ENCODE results near the gene TPM2. TPM values are rescaled to one million over a fixed set of nuclear protein-coding genes. Genes with fewer than 3 reads are reported as not detected.

Gene TPM2
- total and polyA plus RNA-seq, 4 donors = 4.2 to 31.4 (median 14.0) TPM

- DNase-seq (ENCODE audit: low spot score) = no peak
- H3K4me3 ChIP-seq (ENCODE audit: low read depth in 1 of 3, low read length in 3 of 3) = no peak overlapping the region
- H3K9ac ChIP-seq (ENCODE audit: low read depth in 1 of 2, low read length in 2 of 2) = no peak overlapping the region
- no peak for TF ChIP-seq FOXA1 (IDR thresholded peaks at IDR 0.05)
- TF ChIP-seq EGR1 (IDR thresholded peaks at IDR 0.05; ENCODE audit: low read depth in 2 of 2) = no peak
- TF ChIP-seq CTCF (IDR thresholded peaks at IDR 0.05; ENCODE audit: low read depth, low read length, missing input control) = no peak
- no peak for TF ChIP-seq REST (IDR thresholded peaks at IDR 0.05)
- TF ChIP-seq HNF4A (conservative IDR thresholded peaks at IDR 0.05) = no peak
- TF ChIP-seq SP1 (IDR thresholded peaks at IDR 0.05) = no peak
- TF ChIP-seq MAX (IDR thresholded peaks at IDR 0.05) = no peak
- no peak for TF ChIP-seq HNF4G (IDR thresholded peaks at IDR 0.05)
- TF ChIP-seq FOXA2 (IDR thresholded peaks at IDR 0.05) = no peak
- no peak for TF ChIP-seq GABPA (IDR thresholded peaks at IDR 0.05 in 1 of 2, conservative IDR thresholded peaks at IDR 0.05 in 1 of 2)
- WGBS = 75% methylated on average over 15 of the region's 15 CpGs
- H3K27ac ChIP-seq (ENCODE audit: low read depth in 1 of 2, low read length in 2 of 2) = no peak overlapping the region
- no peaks in the 10 kb centered on the region for H3K9me3 ChIP-seq (ENCODE audit: control insufficient read depth in 4 of 4, low read length in 3 of 4)
- H3K27me3 ChIP-seq (ENCODE audit: control insufficient read depth in 4 of 4, insufficient read depth in 4 of 4, low read length in 3 of 4) = no peaks in the 10 kb centered on the region
- peaks cover 0 to 8% (median 6%) of the 10 kb centered on the region in 4 donors for H3K4me1 ChIP-seq (ENCODE audit: control insufficient read depth in 4 of 4, insufficient read depth in 4 of 4, low read length in 3 of 4)
- no peaks in the 10 kb centered on the region for H3K36me3 ChIP-seq (ENCODE audit: control insufficient read depth in 4 of 4, insufficient read depth in 3 of 4, low read depth in 1 of 4, low read length in 3 of 4)
These were observed 9.2 kb downstream of the TPM2 start for GRCh38 chr9:35680331-35681105.

GRCh38 chr9:35679766-35680330, 9.9 kb downstream of the TPM2 start:
- WGBS = 96% methylated on average over 8 of the region's 8 CpGs
- no peak for DNase-seq (ENCODE audit: low spot score)
- no peak for TF ChIP-seq ATF3 (IDR thresholded peaks at IDR 0.05)
- TF ChIP-seq SP1 (IDR thresholded peaks at IDR 0.05) = no peak
- no peak for TF ChIP-seq GABPA (IDR thresholded peaks at IDR 0.05 in 1 of 2, conservative IDR thresholded peaks at IDR 0.05 in 1 of 2)
- no peak for TF ChIP-seq CTCF (IDR thresholded peaks at IDR 0.05; ENCODE audit: low read depth, low read length, missing input control)
- TF ChIP-seq EGR1 (IDR thresholded peaks at IDR 0.05; ENCODE audit: low read depth in 2 of 2) = no peak
- TF ChIP-seq REST (IDR thresholded peaks at IDR 0.05) = no peak
- Histone ChIP-seq H3K36me3 (ENCODE audit: control insufficient read depth in 4 of 4, insufficient read depth in 3 of 4, low read depth in 1 of 4, low read length in 3 of 4) (no peaks in the 10 kb centered on the region), H3K27ac (ENCODE audit: low read depth in 1 of 2, low read length in 2 of 2) (no peak overlapping the region), H3K4me3 (ENCODE audit: low read depth in 1 of 3, low read length in 3 of 3) (no peak overlapping the region), H3K4me1 (ENCODE audit: control insufficient read depth in 4 of 4, insufficient read depth in 4 of 4, low read length in 3 of 4) (peaks cover 0 to 8% (median 7%) of the 10 kb centered on the region in 4 donors), H3K9me3 (ENCODE audit: control insufficient read depth in 4 of 4, low read length in 3 of 4) (no peaks in the 10 kb centered on the region), H3K27me3 (ENCODE audit: control insufficient read depth in 4 of 4, insufficient read depth in 4 of 4, low read length in 3 of 4) (no peaks in the 10 kb centered on the region), H3K9ac (ENCODE audit: low read depth in 1 of 2, low read length in 2 of 2) (no peak overlapping the region)
